Measurements from ENCODE around the gene ADAM10.

The ADAM10 gene

DNA sequence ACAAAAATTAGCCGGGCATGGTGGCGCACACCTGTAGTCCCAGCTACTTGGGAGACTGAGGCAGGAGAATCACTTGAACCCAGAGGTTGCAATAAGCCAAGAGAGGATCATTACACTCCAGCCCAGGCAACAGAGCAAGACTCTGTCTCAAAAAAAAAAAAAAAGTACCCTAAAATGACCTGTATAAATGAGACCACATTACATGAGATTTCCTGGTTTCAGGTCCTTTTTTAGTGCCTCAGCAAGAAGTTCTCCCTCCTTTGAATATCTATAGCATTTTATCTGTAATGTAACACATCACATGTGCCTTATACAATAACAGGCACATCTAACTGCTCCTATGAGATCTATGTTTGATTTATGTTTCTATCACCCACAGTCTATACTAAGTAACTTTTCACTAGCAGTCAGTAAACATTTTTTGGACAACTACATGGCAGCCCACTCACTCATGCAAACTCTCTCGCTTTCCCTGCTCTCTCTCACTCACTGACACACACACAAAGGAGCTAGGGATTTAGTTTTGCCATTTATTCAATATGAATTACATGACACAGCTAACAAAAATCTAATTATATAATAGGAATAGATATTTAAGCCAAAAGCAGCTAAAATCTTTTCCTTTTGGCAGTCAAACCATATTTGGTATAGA lies 34.1 kb downstream of the ADAM10 start:
- peaks cover 5% of the 10 kb centered on the region; the same call in 1 of the 2 replicates for H3K4me1 ChIP-seq (ENCODE audit: control insufficient read depth, insufficient read depth, low read length)
- no peak overlapping the region for H3K9ac ChIP-seq (ENCODE audit: low read depth, low read length)
- no peaks in the 10 kb centered on the region for H3K27me3 ChIP-seq (ENCODE audit: control insufficient read depth, insufficient read depth, low read length)
- H3K27ac ChIP-seq (ENCODE audit: low read depth, low read length): no peak overlapping the region
- no peaks in the 10 kb centered on the region for H3K9me3 ChIP-seq (ENCODE audit: control insufficient read depth, insufficient read depth, low read length)
- peaks cover 28% of the 10 kb centered on the region for H3K36me3 ChIP-seq (ENCODE audit: control insufficient read depth, insufficient read depth, low read length)
- no peak overlapping the region for H3K4me3 ChIP-seq (ENCODE audit: low read depth, low read length)

DNA sequence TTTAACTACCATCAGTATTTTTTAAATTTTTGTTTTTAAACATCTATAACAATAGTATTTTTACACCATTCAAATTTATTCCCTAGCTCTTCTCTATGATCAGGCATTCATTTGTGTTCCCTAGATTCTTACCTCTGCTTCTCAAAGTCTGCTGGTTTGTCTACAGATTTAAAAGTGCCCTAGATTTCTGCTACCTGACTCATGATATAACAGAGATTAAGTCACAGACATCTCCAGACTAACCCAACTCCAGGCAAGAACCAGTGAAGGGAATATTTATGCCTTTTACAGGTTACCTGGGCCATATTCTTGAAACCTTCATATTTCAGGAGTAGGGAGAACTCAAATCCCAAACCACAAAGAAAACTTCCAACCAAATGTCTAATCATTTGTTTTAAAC lies 38.8 kb downstream of the ADAM10 start:
- Histone ChIP-seq H3K27ac (ENCODE audit: low read depth, low read length) (no peak overlapping the region), H3K9ac (ENCODE audit: low read depth, low read length) (no peak overlapping the region), H3K9me3 (ENCODE audit: control insufficient read depth, insufficient read depth, low read length) (no peaks in the 10 kb centered on the region), H3K4me3 (ENCODE audit: low read depth, low read length) (no peak overlapping the region), H3K36me3 (ENCODE audit: control insufficient read depth, insufficient read depth, low read length) (peaks cover 18% of the 10 kb centered on the region; the same call in 1 of the 2 replicates), H3K4me1 (ENCODE audit: control insufficient read depth, insufficient read depth, low read length) (no peaks in the 10 kb centered on the region), H3K27me3 (ENCODE audit: control insufficient read depth, insufficient read depth, low read length) (no peaks in the 10 kb centered on the region)

- no peak overlapping the region for H3K27ac ChIP-seq (ENCODE audit: low read depth, low read length)
- H3K4me3 ChIP-seq (ENCODE audit: low read depth, low read length): no peak overlapping the region
- H3K27me3 ChIP-seq (ENCODE audit: control insufficient read depth, insufficient read depth, low read length): no peaks in the 10 kb centered on the region
- H3K9me3 ChIP-seq (ENCODE audit: control insufficient read depth, insufficient read depth, low read length): no peaks in the 10 kb centered on the region
- no peaks in the 10 kb centered on the region for H3K4me1 ChIP-seq (ENCODE audit: control insufficient read depth, insufficient read depth, low read length)
- H3K36me3 ChIP-seq (ENCODE audit: control insufficient read depth, insufficient read depth, low read length): peaks cover 5% of the 10 kb centered on the region; the same call in 1 of the 2 replicates
- no peak overlapping the region for H3K9ac ChIP-seq (ENCODE audit: low read depth, low read length)
Measured at GRCh38 chr15:58707397-58707796, 42.1 kb downstream of the ADAM10 start.

GRCh38 chr15:58705105-58705504 lies 44.4 kb downstream of the ADAM10 start:
- no peak overlapping the region for H3K27ac ChIP-seq (ENCODE audit: low read depth, low read length)
- H3K36me3 ChIP-seq (ENCODE audit: control insufficient read depth, insufficient read depth, low read length): peaks cover 7% of the 10 kb centered on the region; the same call in 1 of the 2 replicates
- H3K9me3 ChIP-seq (ENCODE audit: control insufficient read depth, insufficient read depth, low read length): no peaks in the 10 kb centered on the region
- H3K4me3 ChIP-seq (ENCODE audit: low read depth, low read length): no peak overlapping the region
- no peak overlapping the region for H3K9ac ChIP-seq (ENCODE audit: low read depth, low read length)
- no peaks in the 10 kb centered on the region for H3K27me3 ChIP-seq (ENCODE audit: control insufficient read depth, insufficient read depth, low read length)
- no peaks in the 10 kb centered on the region for H3K4me1 ChIP-seq (ENCODE audit: control insufficient read depth, insufficient read depth, low read length)

- H3K4me1 ChIP-seq (ENCODE audit: control insufficient read depth, insufficient read depth, low read length): no peaks in the 10 kb centered on the region
- no peaks in the 10 kb centered on the region for H3K27me3 ChIP-seq (ENCODE audit: control insufficient read depth, insufficient read depth, low read length)
- H3K36me3 ChIP-seq (ENCODE audit: control insufficient read depth, insufficient read depth, low read length): peaks cover 7% of the 10 kb centered on the region; the same call in 1 of the 2 replicates
- H3K9ac ChIP-seq (ENCODE audit: low read depth, low read length): no peak overlapping the region
- H3K9me3 ChIP-seq (ENCODE audit: control insufficient read depth, insufficient read depth, low read length): no peaks in the 10 kb centered on the region
- no peak overlapping the region for H3K27ac ChIP-seq (ENCODE audit: low read depth, low read length)
- H3K4me3 ChIP-seq (ENCODE audit: low read depth, low read length): no peak overlapping the region
Measured at GRCh38 chr15:58704155-58704865, 45.2 kb downstream of the ADAM10 start.

DNA sequence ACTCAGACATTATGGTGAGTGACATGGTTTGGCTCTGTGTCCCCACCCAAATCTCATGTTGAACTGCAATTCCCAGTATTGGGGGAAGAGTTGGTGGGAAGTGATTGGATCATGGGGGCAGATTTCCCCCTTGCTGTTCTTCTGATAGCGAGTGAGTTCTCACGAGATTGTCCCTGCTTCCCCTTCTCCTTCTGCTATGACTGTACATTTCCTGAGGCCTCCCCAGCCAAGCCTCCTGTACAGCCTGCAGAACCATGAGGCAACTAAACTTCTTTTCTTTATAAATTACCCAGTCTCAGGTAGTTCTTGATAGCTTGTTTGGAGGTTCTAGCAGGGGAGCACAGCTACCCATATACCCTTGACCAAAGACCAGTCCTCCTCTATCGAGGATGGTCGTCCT lies 45.9 kb downstream of the ADAM10 start:
- Histone ChIP-seq H3K36me3 (ENCODE audit: control insufficient read depth, insufficient read depth, low read length) (peaks cover 7% of the 10 kb centered on the region; the same call in 1 of the 2 replicates), H3K4me3 (ENCODE audit: low read depth, low read length) (no peak overlapping the region), H3K27ac (ENCODE audit: low read depth, low read length) (no peak overlapping the region)

DNA sequence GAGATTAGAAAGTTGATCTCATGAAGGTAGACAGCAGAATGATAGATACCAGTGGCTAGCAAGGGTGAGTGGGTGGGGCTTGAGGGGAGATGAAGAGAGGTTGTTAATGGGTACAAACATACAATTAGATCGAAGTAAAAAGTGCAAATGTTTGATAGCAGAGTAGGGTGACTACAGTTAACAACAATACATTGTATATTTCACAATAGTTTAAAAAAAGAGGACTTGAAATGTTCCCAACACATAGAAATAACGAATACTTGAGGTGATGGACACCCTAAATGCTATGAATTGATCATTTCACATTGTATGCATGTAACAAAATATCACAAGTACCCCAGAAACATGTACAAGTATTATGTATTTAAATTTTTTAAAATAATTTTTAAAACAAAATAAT lies 47.3 kb downstream of the ADAM10 start:
- H3K4me3 ChIP-seq (ENCODE audit: low read depth, low read length): no peak overlapping the region
- no peak overlapping the region for H3K27ac ChIP-seq (ENCODE audit: low read depth, low read length)
- no peak overlapping the region for H3K9ac ChIP-seq (ENCODE audit: low read depth, low read length)
- H3K4me1 ChIP-seq (ENCODE audit: control insufficient read depth, insufficient read depth, low read length): 0 out of 2 replicates have a peak, but pooled peaks cover 3% of the 10 kb centered on the region
- H3K27me3 ChIP-seq (ENCODE audit: control insufficient read depth, insufficient read depth, low read length): no peaks in the 10 kb centered on the region
- no peaks in the 10 kb centered on the region for H3K9me3 ChIP-seq (ENCODE audit: control insufficient read depth, insufficient read depth, low read length)
- peaks cover 7% of the 10 kb centered on the region; the same call in 1 of the 2 replicates for H3K36me3 ChIP-seq (ENCODE audit: control insufficient read depth, insufficient read depth, low read length)

More for the DNA sequence above, 45.9 kb downstream of the ADAM10 start:
- Histone ChIP-seq H3K9me3 (ENCODE audit: control insufficient read depth, insufficient read depth, low read length) (no peaks in the 10 kb centered on the region), H3K9ac (ENCODE audit: low read depth, low read length) (no peak overlapping the region), H3K27me3 (ENCODE audit: control insufficient read depth, insufficient read depth, low read length) (no peaks in the 10 kb centered on the region), H3K4me1 (ENCODE audit: control insufficient read depth, insufficient read depth, low read length) (no peaks in the 10 kb centered on the region)

GRCh38 chr15:58701376-58701775 lies 48.1 kb downstream of the ADAM10 start:
- Histone ChIP-seq H3K36me3 (ENCODE audit: control insufficient read depth, insufficient read depth, low read length) (peaks cover 7% of the 10 kb centered on the region; the same call in 1 of the 2 replicates), H3K9ac (ENCODE audit: low read depth, low read length) (no peak overlapping the region), H3K4me3 (ENCODE audit: low read depth, low read length) (no peak overlapping the region), H3K27me3 (ENCODE audit: control insufficient read depth, insufficient read depth, low read length) (no peaks in the 10 kb centered on the region), H3K27ac (ENCODE audit: low read depth, low read length) (no peak overlapping the region), H3K4me1 (ENCODE audit: control insufficient read depth, insufficient read depth, low read length) (peaks cover 11% of the 10 kb centered on the region; the same call in 1 of the 2 replicates), H3K9me3 (ENCODE audit: control insufficient read depth, insufficient read depth, low read length) (no peaks in the 10 kb centered on the region)

DNA sequence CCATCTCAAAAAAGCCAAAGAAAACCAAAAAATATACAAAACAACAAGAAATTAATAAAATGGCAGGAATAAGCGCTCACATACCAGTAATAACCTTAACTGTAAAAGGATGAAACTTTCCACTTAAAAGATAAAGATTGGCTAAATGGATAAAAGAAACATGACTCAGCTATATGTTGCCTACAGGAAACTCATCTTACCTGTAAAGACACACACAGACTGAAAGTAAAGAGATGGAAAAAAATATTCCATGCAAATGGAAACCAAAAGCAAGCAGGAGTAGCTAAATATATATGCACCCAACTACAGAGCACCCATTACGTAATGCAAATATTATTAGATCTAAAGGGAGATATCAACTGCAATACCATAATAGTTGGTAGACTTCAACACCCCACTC lies 49.7 kb downstream of the ADAM10 start:
- Histone ChIP-seq H3K9ac (ENCODE audit: low read depth, low read length) (no peak overlapping the region), H3K4me3 (ENCODE audit: low read depth, low read length) (no peak overlapping the region), H3K9me3 (ENCODE audit: control insufficient read depth, insufficient read depth, low read length) (no peaks in the 10 kb centered on the region), H3K27ac (ENCODE audit: low read depth, low read length) (no peak overlapping the region), H3K36me3 (ENCODE audit: control insufficient read depth, insufficient read depth, low read length) (peaks cover 7% of the 10 kb centered on the region; the same call in 1 of the 2 replicates), H3K4me1 (ENCODE audit: control insufficient read depth, insufficient read depth, low read length) (peaks cover 17% of the 10 kb centered on the region), H3K27me3 (ENCODE audit: control insufficient read depth, insufficient read depth, low read length) (no peaks in the 10 kb centered on the region)

- peaks cover 6% of the 10 kb centered on the region; the same call in 1 of the 2 replicates for H3K36me3 ChIP-seq (ENCODE audit: control insufficient read depth, insufficient read depth, low read length)
- peaks cover 24% of the 10 kb centered on the region for H3K4me1 ChIP-seq (ENCODE audit: control insufficient read depth, insufficient read depth, low read length)
- H3K27ac ChIP-seq (ENCODE audit: low read depth, low read length): no peak overlapping the region
- H3K27me3 ChIP-seq (ENCODE audit: control insufficient read depth, insufficient read depth, low read length): no peaks in the 10 kb centered on the region
- H3K9ac ChIP-seq (ENCODE audit: low read depth, low read length): no peak overlapping the region
- H3K9me3 ChIP-seq (ENCODE audit: control insufficient read depth, insufficient read depth, low read length): no peaks in the 10 kb centered on the region
- H3K4me3 ChIP-seq (ENCODE audit: low read depth, low read length): no peak overlapping the region
Measured at GRCh38 chr15:58698887-58699641, 50.4 kb downstream of the ADAM10 start.

Data from HUES48 (cell line).